HUES48 (cell line): ENCODE measurements around the gene ADGRL2.

Experiments used
- H3K27ac ChIP-seq: one replicate; pipeline ENCODE4 v1.7.0; 2013; ENCODE audit warnings: low read depth, low read length, inconsistent platforms
- H3K27me3 ChIP-seq: 2 replicates; pipeline ENCODE4 v1.6.1; 2013; ENCODE audit warnings: mild to moderate bottlenecking, low read length; ENCODE audit not compliant: control insufficient read depth, insufficient read depth
- H3K36me3 ChIP-seq: 2 replicates; pipeline ENCODE4 v1.6.1; 2013; ENCODE audit warnings: low read length; ENCODE audit not compliant: control insufficient read depth, insufficient read depth
- H3K4me1 ChIP-seq: 2 replicates; pipeline ENCODE4 v1.6.1; 2013; ENCODE audit warnings: mild to moderate bottlenecking, low read length; ENCODE audit not compliant: control insufficient read depth, insufficient read depth
- H3K4me3 ChIP-seq: 2 replicates; pipeline ENCODE4 v1.5.1; 2013; ENCODE audit warnings: mild to moderate bottlenecking, low read depth, low read length
- H3K9ac ChIP-seq: 2 replicates; pipeline ENCODE4 v1.6.1; 2013; ENCODE audit warnings: mild to moderate bottlenecking, low read depth, low read length, moderate library complexity
- H3K9me3 ChIP-seq: 2 replicates; pipeline ENCODE4 v1.6.1; 2013; ENCODE audit warnings: low read length; ENCODE audit not compliant: control insufficient read depth, insufficient read depth

Gene ADGRL2

GRCh38 chr1:82030830-82031229, 230.1 kb downstream of the ADGRL2 start:
- H3K36me3 ChIP-seq = no peaks in the 10 kb centered on the region
- H3K4me1 ChIP-seq = no peaks in the 10 kb centered on the region
- H3K9me3 ChIP-seq = no peaks in the 10 kb centered on the region
- H3K27me3 ChIP-seq = no peaks in the 10 kb centered on the region
- no peak overlapping the region for H3K27ac ChIP-seq
- no peak overlapping the region for H3K4me3 ChIP-seq
- H3K9ac ChIP-seq = no peak overlapping the region

GRCh38 chr1:82032068-82032467, 231.3 kb downstream of the ADGRL2 start:
- Histone ChIP-seq H3K4me3 (no peak overlapping the region), H3K27me3 (no peaks in the 10 kb centered on the region), H3K27ac (no peak overlapping the region), H3K9me3 (no peaks in the 10 kb centered on the region), H3K36me3 (no peaks in the 10 kb centered on the region), H3K9ac (no peak overlapping the region), H3K4me1 (no peaks in the 10 kb centered on the region)

- Histone ChIP-seq H3K4me1 (no peaks in the 10 kb centered on the region), H3K9ac (no peak overlapping the region), H3K36me3 (no peaks in the 10 kb centered on the region), H3K27ac (no peak overlapping the region), H3K4me3 (no peak overlapping the region), H3K27me3 (no peaks in the 10 kb centered on the region), H3K9me3 (no peaks in the 10 kb centered on the region)
These were observed 234.1 kb downstream of the ADGRL2 start for GRCh38 chr1:82034812-82035211.
